Lower lobe of right lung (tissue), 2 donors: Measurements from ENCODE around the gene SMYD4. TPM values are rescaled to one million over a fixed set of nuclear protein-coding genes. Genes with fewer than 3 reads are reported as not detected.

Experiments used
- ATAC-seq, 2 donors: fragments of 200-7000 bp; cut with Tn5 transposase; one replicate each; pipeline ENCODE4 v1.9.1; 2020 to 2022; ENCODE audit warnings: mild to moderate bottlenecking in 2 of 2, moderate library complexity in 2 of 2
- DNase-seq: peaks from one replicate; pipeline ENCODE4 v3.0.0-alpha.2; 2020
- H3K27ac ChIP-seq: fragments of 200-600 bp; one replicate; pipeline ENCODE4 v1.8.0; 2022
- H3K27me3 ChIP-seq: fragments of 200-600 bp; one replicate; pipeline ENCODE4 v1.8.0; 2022; ENCODE audit warnings: low read depth
- H3K36me3 ChIP-seq: fragments of 200-600 bp; one replicate; pipeline ENCODE4 v1.8.0; 2022; ENCODE audit warnings: mild to moderate bottlenecking
- H3K4me1 ChIP-seq: fragments of 200-600 bp; one replicate; pipeline ENCODE4 v1.8.0; 2022
- H3K4me3 ChIP-seq: fragments of 200-600 bp; one replicate; pipeline ENCODE4 v1.8.0; 2022; ENCODE audit warnings: mild to moderate bottlenecking
- H3K9me3 ChIP-seq: fragments of 200-600 bp; one replicate; pipeline ENCODE4 v1.8.0; 2022
- CTCF ChIP-seq: fragments of 200-600 bp; IDR thresholded peaks from one replicate; pipeline ENCODE4 v1.8.0; 2022; ENCODE audit warnings: antibody characterized with exemption, mild to moderate bottlenecking
- intact Hi-C: fragments of 100-400 bp; cut with DNase I; formaldehyde crosslinking; loops from one replicate; pipeline ENCODE4 v1.11.0; 2022
- total RNA-seq: library from RNA; stranded (reverse); fragmentation: NEBNext Ultra II Directional; extraction: Animal tissue kit (Norgen Biotek cat#: 25700); gene quantifications from one replicate; pipeline ENCODE4 v1.2.1, GENCODE V29; 2021
- donor health status: DM: no; HTN: yes; CAD: no; lungs with severe emphysema.

Gene SMYD4
- total RNA-seq, 1 donor from 2014 or later, result 21.9 TPM

- Histone ChIP-seq H3K27me3 (no peaks in the 10 kb centered on the region), H3K36me3 (peaks cover 88% of the 10 kb centered on the region), H3K4me1 (no peaks in the 10 kb centered on the region), H3K4me3 (no peak overlapping the region), H3K27ac (no peak overlapping the region), H3K9me3 (no peaks in the 10 kb centered on the region)
- DNase-seq (no peak), ATAC-seq (peak; percentile 78 to 92)
- intact Hi-C loops, result no loop called here
- TF ChIP-seq CTCF, result no peak
These were observed 17.5 kb upstream of the SMYD4 start for GRCh38 chr17:1847191-1847590.

- DNase-seq (no peak), ATAC-seq (no peak)
- Histone ChIP-seq H3K27me3 (no peaks in the 10 kb centered on the region), H3K36me3 (peaks cover 67% of the 10 kb centered on the region), H3K9me3 (no peaks in the 10 kb centered on the region), H3K4me1 (no peaks in the 10 kb centered on the region), H3K4me3 (no peak overlapping the region), H3K27ac (no peak overlapping the region)
- intact Hi-C loops, result no loop called here
- TF ChIP-seq CTCF, result no peak
These were observed 14.2 kb upstream of the SMYD4 start for GRCh38 chr17:1843947-1844346.

- H3K36me3 ChIP-seq, result peaks cover 43% of the 10 kb centered on the region
- no peaks in the 10 kb centered on the region for H3K27me3 ChIP-seq
- no peaks in the 10 kb centered on the region for H3K9me3 ChIP-seq
- TF ChIP-seq CTCF, result no peak
- intact Hi-C loops, result no loop called here
- ATAC-seq (no peak), DNase-seq (no peak)
- H3K4me1 ChIP-seq, result no peaks in the 10 kb centered on the region
- no peak overlapping the region for H3K4me3 ChIP-seq
- H3K27ac ChIP-seq, result no peak overlapping the region
These were observed 9.8 kb upstream of the SMYD4 start for GRCh38 chr17:1839516-1839915.

- intact Hi-C loops, result no loop called here
- Histone ChIP-seq H3K27me3 (no peaks in the 10 kb centered on the region), H3K4me3 (no peak overlapping the region), H3K27ac (no peak overlapping the region), H3K36me3 (peaks cover 18% of the 10 kb centered on the region), H3K9me3 (no peaks in the 10 kb centered on the region), H3K4me1 (peaks cover 9% of the 10 kb centered on the region)
- TF ChIP-seq CTCF, result no peak
- DNase-seq (no peak), ATAC-seq (no peak)
These were observed 4.9 kb upstream of the SMYD4 start for GRCh38 chr17:1834380-1835149.

- peak in 1 of 2 donors; percentile 17 for ATAC-seq
- intact Hi-C loops, result no loop called here
- H3K27ac ChIP-seq, result peak overlapping the region; percentile 85
These were observed 586 bp upstream of the SMYD4 start for GRCh38 chr17:1830288-1830687.

More at GRCh38 chr17:1830288-1830687, 586 bp upstream of the SMYD4 start:
- Histone ChIP-seq H3K9me3 (no peaks in the 10 kb centered on the region), H3K36me3 (peaks cover 25% of the 10 kb centered on the region), H3K27me3 (no peaks in the 10 kb centered on the region), H3K4me1 (peaks cover 20% of the 10 kb centered on the region), H3K4me3 (peak overlapping the region; percentile 91)
- DNase-seq, result no peak
- TF ChIP-seq CTCF, result no peak
